Measurements from ENCODE around the gene ADARB2.

GRCh38 chr10:1468811-1469210, 268.5 kb downstream of the ADARB2 start:
- no peak for TF ChIP-seq CTCF (IDR thresholded peaks at IDR 0.05; ENCODE audit: low read depth, low read length, missing input control)
- no peak for TF ChIP-seq GABPA (IDR thresholded peaks at IDR 0.05 in 1 of 2, conservative IDR thresholded peaks at IDR 0.05 in 1 of 2)
- no peak for TF ChIP-seq EGR1 (IDR thresholded peaks at IDR 0.05; ENCODE audit: low read depth in 2 of 2)
- TF ChIP-seq, protein P1, sequence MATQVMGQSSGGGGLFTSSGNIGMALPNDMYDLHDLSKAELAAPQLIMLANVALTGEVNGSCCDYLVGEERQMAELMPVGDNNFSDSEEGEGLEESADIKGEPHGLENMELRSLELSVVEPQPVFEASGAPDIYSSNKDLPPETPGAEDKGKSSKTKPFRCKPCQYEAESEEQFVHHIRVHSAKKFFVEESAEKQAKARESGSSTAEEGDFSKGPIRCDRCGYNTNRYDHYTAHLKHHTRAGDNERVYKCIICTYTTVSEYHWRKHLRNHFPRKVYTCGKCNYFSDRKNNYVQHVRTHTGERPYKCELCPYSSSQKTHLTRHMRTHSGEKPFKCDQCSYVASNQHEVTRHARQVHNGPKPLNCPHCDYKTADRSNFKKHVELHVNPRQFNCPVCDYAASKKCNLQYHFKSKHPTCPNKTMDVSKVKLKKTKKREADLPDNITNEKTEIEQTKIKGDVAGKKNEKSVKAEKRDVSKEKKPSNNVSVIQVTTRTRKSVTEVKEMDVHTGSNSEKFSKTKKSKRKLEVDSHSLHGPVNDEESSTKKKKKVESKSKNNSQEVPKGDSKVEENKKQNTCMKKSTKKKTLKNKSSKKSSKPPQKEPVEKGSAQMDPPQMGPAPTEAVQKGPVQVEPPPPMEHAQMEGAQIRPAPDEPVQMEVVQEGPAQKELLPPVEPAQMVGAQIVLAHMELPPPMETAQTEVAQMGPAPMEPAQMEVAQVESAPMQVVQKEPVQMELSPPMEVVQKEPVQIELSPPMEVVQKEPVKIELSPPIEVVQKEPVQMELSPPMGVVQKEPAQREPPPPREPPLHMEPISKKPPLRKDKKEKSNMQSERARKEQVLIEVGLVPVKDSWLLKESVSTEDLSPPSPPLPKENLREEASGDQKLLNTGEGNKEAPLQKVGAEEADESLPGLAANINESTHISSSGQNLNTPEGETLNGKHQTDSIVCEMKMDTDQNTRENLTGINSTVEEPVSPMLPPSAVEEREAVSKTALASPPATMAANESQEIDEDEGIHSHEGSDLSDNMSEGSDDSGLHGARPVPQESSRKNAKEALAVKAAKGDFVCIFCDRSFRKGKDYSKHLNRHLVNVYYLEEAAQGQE (IDR thresholded peaks at IDR 0.05): no peak
- no peak for TF ChIP-seq TAF1 (conservative IDR thresholded peaks at IDR 0.05)
- TF ChIP-seq RXRA (IDR thresholded peaks at IDR 0.05): no peak
- no peak for TF ChIP-seq RAD21 (IDR thresholded peaks at IDR 0.05)
- TF ChIP-seq FOXA1 (IDR thresholded peaks at IDR 0.05): no peak
- no peak for TF ChIP-seq MAX (IDR thresholded peaks at IDR 0.05)
- no peak for TF ChIP-seq HNF4A (conservative IDR thresholded peaks at IDR 0.05)
- no peak for TF ChIP-seq JUND (IDR thresholded peaks at IDR 0.05)
